ENCODE results near the gene STRIP1.
A peak's percentile ranks its signal among the peaks of the same experiment; 100 is the strongest.

The STRIP1 gene, protein sequence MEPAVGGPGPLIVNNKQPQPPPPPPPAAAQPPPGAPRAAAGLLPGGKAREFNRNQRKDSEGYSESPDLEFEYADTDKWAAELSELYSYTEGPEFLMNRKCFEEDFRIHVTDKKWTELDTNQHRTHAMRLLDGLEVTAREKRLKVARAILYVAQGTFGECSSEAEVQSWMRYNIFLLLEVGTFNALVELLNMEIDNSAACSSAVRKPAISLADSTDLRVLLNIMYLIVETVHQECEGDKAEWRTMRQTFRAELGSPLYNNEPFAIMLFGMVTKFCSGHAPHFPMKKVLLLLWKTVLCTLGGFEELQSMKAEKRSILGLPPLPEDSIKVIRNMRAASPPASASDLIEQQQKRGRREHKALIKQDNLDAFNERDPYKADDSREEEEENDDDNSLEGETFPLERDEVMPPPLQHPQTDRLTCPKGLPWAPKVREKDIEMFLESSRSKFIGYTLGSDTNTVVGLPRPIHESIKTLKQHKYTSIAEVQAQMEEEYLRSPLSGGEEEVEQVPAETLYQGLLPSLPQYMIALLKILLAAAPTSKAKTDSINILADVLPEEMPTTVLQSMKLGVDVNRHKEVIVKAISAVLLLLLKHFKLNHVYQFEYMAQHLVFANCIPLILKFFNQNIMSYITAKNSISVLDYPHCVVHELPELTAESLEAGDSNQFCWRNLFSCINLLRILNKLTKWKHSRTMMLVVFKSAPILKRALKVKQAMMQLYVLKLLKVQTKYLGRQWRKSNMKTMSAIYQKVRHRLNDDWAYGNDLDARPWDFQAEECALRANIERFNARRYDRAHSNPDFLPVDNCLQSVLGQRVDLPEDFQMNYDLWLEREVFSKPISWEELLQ

DNA sequence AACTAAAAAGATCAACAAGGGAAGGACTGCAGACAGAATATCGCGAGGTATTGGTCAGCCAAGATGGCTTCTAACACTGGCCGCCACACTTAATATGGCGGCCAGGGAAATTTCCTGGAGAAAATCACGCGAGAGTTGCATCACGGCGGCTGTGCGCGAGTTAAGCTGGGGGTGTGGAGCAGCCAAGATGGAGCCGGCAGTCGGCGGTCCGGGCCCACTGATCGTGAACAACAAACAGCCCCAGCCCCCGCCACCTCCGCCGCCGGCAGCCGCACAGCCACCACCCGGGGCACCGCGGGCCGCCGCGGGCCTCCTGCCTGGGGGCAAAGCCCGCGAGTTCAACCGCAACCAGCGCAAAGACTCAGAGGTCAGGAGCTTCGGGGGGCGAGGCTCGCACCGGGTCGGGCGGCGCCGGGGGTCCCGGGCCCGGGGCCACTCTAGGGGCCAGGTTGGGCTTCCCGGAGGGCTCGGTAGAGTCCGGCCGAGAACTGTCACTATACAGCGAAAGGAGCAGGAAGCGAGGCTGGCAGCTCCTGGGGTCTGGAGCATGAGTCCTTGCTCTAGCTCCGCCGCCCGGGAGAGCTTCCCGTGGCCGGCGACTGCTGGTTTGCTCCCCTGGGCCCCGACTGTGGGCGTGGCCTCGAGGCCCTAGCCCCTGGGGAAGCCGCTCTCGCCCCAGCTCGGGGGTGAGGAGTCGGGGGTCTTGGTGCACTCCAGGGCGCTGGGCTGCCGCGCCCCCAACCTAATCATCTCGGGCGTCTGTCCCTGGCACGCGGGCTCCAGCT is at the start of gene STRIP1:
TSS of gene STRIP1 (plus strand) at position 174 of the 785 bp plus-strand sequence. CDS start at position 188, 14 bp downstream.
- TF ChIP-seq, protein P1, sequence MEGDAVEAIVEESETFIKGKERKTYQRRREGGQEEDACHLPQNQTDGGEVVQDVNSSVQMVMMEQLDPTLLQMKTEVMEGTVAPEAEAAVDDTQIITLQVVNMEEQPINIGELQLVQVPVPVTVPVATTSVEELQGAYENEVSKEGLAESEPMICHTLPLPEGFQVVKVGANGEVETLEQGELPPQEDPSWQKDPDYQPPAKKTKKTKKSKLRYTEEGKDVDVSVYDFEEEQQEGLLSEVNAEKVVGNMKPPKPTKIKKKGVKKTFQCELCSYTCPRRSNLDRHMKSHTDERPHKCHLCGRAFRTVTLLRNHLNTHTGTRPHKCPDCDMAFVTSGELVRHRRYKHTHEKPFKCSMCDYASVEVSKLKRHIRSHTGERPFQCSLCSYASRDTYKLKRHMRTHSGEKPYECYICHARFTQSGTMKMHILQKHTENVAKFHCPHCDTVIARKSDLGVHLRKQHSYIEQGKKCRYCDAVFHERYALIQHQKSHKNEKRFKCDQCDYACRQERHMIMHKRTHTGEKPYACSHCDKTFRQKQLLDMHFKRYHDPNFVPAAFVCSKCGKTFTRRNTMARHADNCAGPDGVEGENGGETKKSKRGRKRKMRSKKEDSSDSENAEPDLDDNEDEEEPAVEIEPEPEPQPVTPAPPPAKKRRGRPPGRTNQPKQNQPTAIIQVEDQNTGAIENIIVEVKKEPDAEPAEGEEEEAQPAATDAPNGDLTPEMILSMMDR (conservative IDR thresholded peaks at IDR 0.05; ENCODE audit: low read length) = no peak
- peak; percentile 97 for DNase-seq (ENCODE audit: low read depth)
- H3K4me3 ChIP-seq (ENCODE audit: low read length) = peak within 1 kb of the TSS; percentile 88

DNA sequence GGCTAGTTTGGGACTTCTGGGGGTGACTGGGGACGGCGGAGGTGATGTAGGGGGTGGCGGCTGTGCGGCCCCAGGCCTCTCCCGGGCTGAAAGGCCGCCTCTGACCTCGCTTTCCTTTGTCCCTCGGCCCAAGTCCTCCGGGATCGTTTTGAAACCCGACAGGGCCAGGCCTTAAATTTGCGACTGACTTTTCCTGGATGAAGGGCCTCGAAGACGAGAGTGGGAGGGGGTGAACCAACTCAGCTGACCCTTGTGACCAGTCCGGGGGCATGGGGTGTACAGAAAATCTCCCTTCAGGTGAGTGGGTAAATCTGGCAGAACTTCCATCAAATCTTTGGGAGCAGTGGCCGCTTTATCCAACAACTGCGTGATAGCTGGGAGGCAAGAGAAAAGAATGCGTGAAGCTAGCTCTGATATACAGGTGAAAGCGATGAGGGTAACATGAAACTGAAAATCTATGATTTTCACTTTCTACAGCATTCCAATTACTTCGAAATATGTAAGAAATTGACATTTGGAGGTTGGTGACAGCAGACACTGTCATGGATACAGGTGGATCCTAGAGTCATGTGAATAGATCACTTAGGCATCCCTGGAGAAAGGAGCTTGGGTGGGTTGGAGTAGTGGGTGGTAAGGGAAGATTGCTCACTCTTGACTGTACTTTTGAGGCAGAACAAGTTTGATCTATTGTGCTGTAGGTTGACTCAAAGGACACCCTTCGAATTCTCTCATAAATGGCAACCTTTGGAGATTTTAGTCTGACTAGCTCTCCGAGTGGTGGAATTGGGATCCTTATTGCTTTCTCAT is 49.0 kb upstream of the STRIP1 start:
- DNase-seq (ENCODE audit: low read depth) = no peak
- TF ChIP-seq, protein P1 (conservative IDR thresholded peaks at IDR 0.05; ENCODE audit: low read length) = no peak
- H3K4me3 ChIP-seq (ENCODE audit: low read length) = peak overlapping the region; percentile 90

DNA sequence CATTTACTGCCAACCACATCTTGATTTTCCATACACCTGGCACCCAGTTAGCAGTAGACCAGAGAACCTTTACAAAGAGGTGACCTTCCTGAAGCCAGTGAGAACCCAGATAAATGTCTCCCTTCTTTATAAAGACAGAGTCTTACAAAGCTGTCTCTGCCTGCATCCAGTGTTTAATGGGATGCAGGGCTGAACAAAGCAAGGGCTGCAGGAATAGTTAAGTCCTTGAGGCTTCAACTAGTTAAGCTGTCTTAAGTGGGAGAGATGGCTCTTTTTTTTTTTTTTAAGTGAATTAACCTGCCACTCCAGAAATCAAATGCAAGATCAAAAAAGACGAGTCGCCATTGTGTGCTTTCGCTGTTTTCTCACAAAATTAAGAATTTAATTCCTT is 48.4 kb upstream of the STRIP1 start:
- TF ChIP-seq, protein P1 (conservative IDR thresholded peaks at IDR 0.05; ENCODE audit: low read length) = no peak
- DNase-seq (ENCODE audit: low read depth) = no peak
- H3K4me3 ChIP-seq (ENCODE audit: low read length) = peak overlapping the region; percentile 90

DNA sequence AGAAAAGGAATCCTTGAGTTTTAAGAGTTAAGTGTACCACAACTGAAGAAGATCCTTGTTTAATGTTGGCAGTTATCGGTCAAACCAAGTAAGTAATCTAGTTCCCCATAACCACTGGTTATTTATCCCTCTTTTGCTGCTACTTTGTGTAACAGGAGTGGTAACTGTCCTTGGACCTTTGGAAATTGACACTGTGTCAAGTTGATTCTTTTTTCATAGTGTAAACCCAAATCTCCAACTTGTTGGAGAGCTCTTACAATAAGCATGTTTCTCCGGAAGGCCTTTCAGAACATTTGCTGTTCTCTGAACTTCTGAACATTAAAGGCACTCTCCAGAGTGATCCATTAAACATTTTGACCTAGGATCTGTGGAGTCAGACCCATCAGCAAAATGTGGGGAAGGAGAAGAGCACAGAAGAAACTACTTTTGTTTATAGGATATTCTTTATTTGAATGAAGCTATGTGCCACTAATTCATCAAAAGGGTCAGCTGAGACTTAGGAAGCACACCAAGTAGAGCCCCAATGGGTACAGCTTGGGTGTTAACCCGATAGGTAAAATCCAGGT is 46.0 kb upstream of the STRIP1 start:
- no peak overlapping the region for H3K4me3 ChIP-seq (ENCODE audit: low read length)
- TF ChIP-seq, protein P1 (conservative IDR thresholded peaks at IDR 0.05; ENCODE audit: low read length) = no peak
- DNase-seq (ENCODE audit: low read depth) = no peak

DNA sequence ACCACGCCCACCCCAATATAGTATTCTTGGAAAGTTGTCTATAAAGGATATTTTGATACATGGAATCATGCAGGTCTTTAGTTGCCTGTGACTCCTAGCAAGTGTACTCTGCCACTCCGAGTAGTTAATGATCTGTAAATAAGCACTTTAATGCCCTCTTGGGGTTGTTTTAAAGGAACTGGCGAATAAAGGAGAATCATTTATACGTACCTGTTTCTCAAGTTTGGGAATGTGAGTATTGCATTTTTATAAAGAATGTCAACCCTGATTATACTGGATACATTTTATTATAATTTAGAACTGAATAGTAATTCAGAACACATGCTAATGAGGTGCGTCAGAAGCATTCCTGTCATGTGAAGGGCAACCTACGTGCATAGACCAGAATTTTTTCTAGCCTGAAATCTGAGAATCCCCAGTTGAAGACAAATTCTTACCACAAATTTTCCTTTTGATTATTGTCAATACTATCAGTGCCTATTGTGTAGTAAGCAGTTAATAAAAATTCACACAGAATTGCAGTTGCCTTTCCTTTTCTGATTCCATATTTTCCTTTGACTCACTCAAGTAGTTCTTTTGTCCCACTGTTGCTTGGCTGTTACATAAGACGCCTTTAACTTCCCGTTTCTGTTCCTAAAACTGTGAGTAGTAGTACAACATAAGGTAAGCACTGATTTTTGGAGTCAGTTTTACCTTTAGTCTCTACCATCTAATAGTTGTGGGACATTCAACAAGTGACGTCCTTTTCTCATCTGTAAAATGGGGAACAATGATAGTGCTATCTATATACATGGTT is 44.7 kb upstream of the STRIP1 start:
- TF ChIP-seq, protein P1 (conservative IDR thresholded peaks at IDR 0.05; ENCODE audit: low read length) = no peak
- H3K4me3 ChIP-seq (ENCODE audit: low read length) = no peak overlapping the region
- peak; percentile 40 for DNase-seq (ENCODE audit: low read depth)
